Measurements from ENCODE around the gene LRCH1. TPM values are rescaled to one million over a fixed set of nuclear protein-coding genes. Genes with fewer than 3 reads are reported as not detected.

LRCH1 gene
- total and polyA plus RNA-seq, 10 of the 15 experiments (the other 5 are each of a cell fraction or from before 2014, with no cell fraction given) = 5.3 to 48.9 (median 14.4) TPM

DNA sequence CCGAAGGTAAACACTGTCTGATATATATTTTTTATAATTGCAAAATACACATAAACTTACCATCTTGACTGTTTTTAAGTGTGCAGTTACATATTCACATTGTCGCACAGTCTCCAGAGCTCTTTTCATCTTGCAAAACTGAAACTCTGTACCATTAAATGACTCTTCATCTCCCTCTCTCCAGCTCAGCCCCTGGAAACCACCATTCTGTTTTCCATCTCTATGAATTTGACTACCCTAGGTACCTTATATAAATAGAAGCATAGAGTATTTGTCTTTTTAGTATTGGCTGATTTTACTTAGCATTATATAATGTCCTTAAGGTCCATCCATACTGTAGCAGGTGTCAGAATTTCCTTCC is 45.8 kb downstream of the LRCH1 start (continued):
- TF ChIP-seq, protein P1, sequence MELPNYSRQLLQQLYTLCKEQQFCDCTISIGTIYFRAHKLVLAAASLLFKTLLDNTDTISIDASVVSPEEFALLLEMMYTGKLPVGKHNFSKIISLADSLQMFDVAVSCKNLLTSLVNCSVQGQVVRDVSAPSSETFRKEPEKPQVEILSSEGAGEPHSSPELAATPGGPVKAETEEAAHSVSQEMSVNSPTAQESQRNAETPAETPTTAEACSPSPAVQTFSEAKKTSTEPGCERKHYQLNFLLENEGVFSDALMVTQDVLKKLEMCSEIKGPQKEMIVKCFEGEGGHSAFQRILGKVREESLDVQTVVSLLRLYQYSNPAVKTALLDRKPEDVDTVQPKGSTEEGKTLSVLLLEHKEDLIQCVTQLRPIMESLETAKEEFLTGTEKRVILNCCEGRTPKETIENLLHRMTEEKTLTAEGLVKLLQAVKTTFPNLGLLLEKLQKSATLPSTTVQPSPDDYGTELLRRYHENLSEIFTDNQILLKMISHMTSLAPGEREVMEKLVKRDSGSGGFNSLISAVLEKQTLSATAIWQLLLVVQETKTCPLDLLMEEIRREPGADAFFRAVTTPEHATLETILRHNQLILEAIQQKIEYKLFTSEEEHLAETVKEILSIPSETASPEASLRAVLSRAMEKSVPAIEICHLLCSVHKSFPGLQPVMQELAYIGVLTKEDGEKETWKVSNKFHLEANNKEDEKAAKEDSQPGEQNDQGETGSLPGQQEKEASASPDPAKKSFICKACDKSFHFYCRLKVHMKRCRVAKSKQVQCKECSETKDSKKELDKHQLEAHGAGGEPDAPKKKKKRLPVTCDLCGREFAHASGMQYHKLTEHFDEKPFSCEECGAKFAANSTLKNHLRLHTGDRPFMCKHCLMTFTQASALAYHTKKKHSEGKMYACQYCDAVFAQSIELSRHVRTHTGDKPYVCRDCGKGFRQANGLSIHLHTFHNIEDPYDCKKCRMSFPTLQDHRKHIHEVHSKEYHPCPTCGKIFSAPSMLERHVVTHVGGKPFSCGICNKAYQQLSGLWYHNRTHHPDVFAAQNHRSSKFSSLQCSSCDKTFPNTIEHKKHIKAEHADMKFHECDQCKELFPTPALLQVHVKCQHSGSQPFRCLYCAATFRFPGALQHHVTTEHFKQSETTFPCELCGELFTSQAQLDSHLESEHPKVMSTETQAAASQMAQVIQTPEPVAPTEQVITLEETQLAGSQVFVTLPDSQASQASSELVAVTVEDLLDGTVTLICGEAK (IDR thresholded peaks at IDR 0.05; ENCODE audit: borderline replicate concordance) = no peak
- TF ChIP-seq MEF2A (IDR thresholded peaks at IDR 0.05; ENCODE audit: insufficient read depth, low read depth, low read length) (0 out of 2 replicates have a peak, but pooled peaks have one; percentile 4), FOXM1 (IDR thresholded peaks at IDR 0.05; ENCODE audit: low read depth, low read length) (peak; percentile 46; the same call in 1 of the 2 replicates), JUNB (IDR thresholded peaks at IDR 0.05) (peak; percentile 45; the same call in 1 of the 2 replicates), IKZF1 (conservative IDR thresholded peaks at IDR 0.05) (0 out of 2 replicates have a peak, but pooled peaks have one; percentile 26), ZNF622 (IDR thresholded peaks at IDR 0.05) (no peak)

GRCh38 chr13:46600943-46601311 is 48.0 kb downstream of the LRCH1 start:
- ATAC-seq = no peak
- H3K27ac ChIP-seq (ENCODE audit: control insufficient read depth, insufficient read depth) = no peak overlapping the region
- FAIRE-seq = no peak
- ChIA-PET RAD21 (ENCODE audit: unreplicated experiment) (interaction anchor here (1.1 to 3.4 kb wide), 7 partner anchors 20 to 65 kb away, joined by 3 to 12 read pairs (median 4); partner anchors contain the start of gene LRCH1), SMC1A (ENCODE audit: uncharacterized antibody, unreplicated experiment) (interaction anchor here (0.9 to 16.4 kb wide), 9 partner anchors 10 to 106 kb away, joined by 3 to 367 read pairs (median 17); no protein-coding TSS in a partner anchor), CTCF (interaction anchor here (1.0 to 1.6 kb wide), 6 partner anchors 19 to 125 kb away, joined by 3 to 5 read pairs (median 3); no protein-coding TSS in a partner anchor), POLR2A (interaction anchor here (1.2 to 2.3 kb wide), 7 partner anchors 15 to 68 kb away, joined by 3 to 7 read pairs (median 4); no protein-coding TSS in a partner anchor)
- 0 out of 4 replicates have a peak, but pooled peaks cover 0 to 3% of the 10 kb centered on the region in 2 experiments for H3K36me3 ChIP-seq (ENCODE audit: control insufficient read depth in 2 of 2, insufficient read depth in 2 of 2, low read length in 1 of 2)
- in situ Hi-C loops (cut with MboI) (no loop called here), intact Hi-C loops (cut with micrococcal nuclease; ENCODE audit: unreplicated experiment) (no loop called here)
- no peak for DNase-seq (ENCODE audit: low read depth, low spot score)
- no peak overlapping the region for H3K9ac ChIP-seq (ENCODE audit: control insufficient read depth, insufficient read depth, low read length)
- H3K4me1 ChIP-seq (ENCODE audit: control insufficient read depth, insufficient read depth, low read length) = peaks cover 48% of the 10 kb centered on the region
- WGBS (ENCODE audit: insufficient coverage, insufficient replicate concordance, low lambda C conversion rate, missing lambda C conversion rate) = 51% methylated on average over 3 of the region's 3 CpGs
- peaks cover 99% of the 10 kb centered on the region for H3K79me2 ChIP-seq (ENCODE audit: control insufficient read depth, insufficient read depth, low read length)
- H3K9me3 ChIP-seq (replicated peaks; ENCODE audit: control insufficient read depth, insufficient read depth, low read length) = no peaks in the 10 kb centered on the region
- H3K4me2 ChIP-seq (ENCODE audit: control insufficient read depth, insufficient read depth) = no peak overlapping the region; the same call in 1 of the 2 replicates
- H3K4me3 ChIP-seq = no peak overlapping the region
- H2AFZ ChIP-seq (ENCODE audit: control insufficient read depth, low read depth, low read length) = no peak overlapping the region
- no peaks in the 10 kb centered on the region for H4K20me1 ChIP-seq (ENCODE audit: control insufficient read depth, insufficient read depth)
- no peaks in the 10 kb centered on the region for H3K27me3 ChIP-seq (replicated peaks in 1 of 2; ENCODE audit: control insufficient read depth in 2 of 2, insufficient read depth in 2 of 2, low read length in 1 of 2)
- BruUV-seq (replicated peaks) = TSS peak; percentile 24
- TF ChIP-seq, protein P1 (IDR thresholded peaks at IDR 0.05; ENCODE audit: borderline replicate concordance) = no peak
- TF ChIP-seq REST (IDR thresholded peaks at IDR 0.05; ENCODE audit: low read depth, low read length) (no peak), NFXL1 (IDR thresholded peaks at IDR 0.05; ENCODE audit: borderline replicate concordance) (no peak), SPI1 (IDR thresholded peaks at IDR 0.05; ENCODE audit: borderline replicate concordance, insufficient read depth, low read depth, low read length) (no peak), RAD51 (IDR thresholded peaks at IDR 0.05) (no peak)

All from GM12878 (cell line).